WTC11 (cell line): ENCODE measurements around the gene SLC25A46. TPM values are rescaled to one million over a fixed set of nuclear protein-coding genes. Genes with fewer than 3 reads are reported as not detected.
"Not testable (repeated sequence)": the region's sequence is repeated elsewhere in the genome, so short reads cannot be mapped to it uniquely, and the experiment has no call there.

ENCODE experiments used
- ATAC-seq: fragments of 200-7000 bp; cut with Tn5 transposase; 2 replicates; pipeline ENCODE4 v1.10.0; 2021; ENCODE audit warnings: mild to moderate bottlenecking, moderate library complexity
- CTCF ChIA-PET: fragments of 300-600 bp; sonication (Branson Sonifier 250); formaldehyde crosslinking; loops from one replicate; lab custom pipeline; 2021; ENCODE audit warnings: antibody characterized with exemption; lab: Charles Lee
- POLR2A ChIA-PET: fragments of 350-600 bp; sonication (Branson Sonifier 250); formaldehyde crosslinking; loops from one replicate; lab custom pipeline; 2021; ENCODE audit warnings: antibody characterized with exemption; lab: Charles Lee
- DNase-seq: peaks from one replicate; pipeline ENCODE4 v3.0.0; 2021; ENCODE audit warnings: low spot score
- H3K27ac Mint-ChIP-seq: 2 replicates; pipeline ENCODE4 v1.8.0; 2021; ENCODE audit warnings: mixed read lengths
- H3K27me3 Mint-ChIP-seq: 2 replicates; pipeline ENCODE4 v1.8.0; 2021; ENCODE audit warnings: low read depth, mild to moderate bottlenecking, moderate library complexity, mixed read lengths
- H3K36me3 Mint-ChIP-seq: 2 replicates; pipeline ENCODE4 v1.8.0; 2021; ENCODE audit warnings: mixed read lengths
- H3K4me1 Mint-ChIP-seq: 2 replicates; pipeline ENCODE4 v1.8.0; 2022; ENCODE audit warnings: mixed read lengths
- H3K4me3 Mint-ChIP-seq: 2 replicates; pipeline ENCODE4 v1.8.0; 2021; ENCODE audit warnings: mild to moderate bottlenecking, moderate library complexity, mixed read lengths
- H3K9me3 Mint-ChIP-seq: 2 replicates; pipeline ENCODE4 v1.8.0; 2021; ENCODE audit warnings: mixed read lengths
- ATF1 ChIP-seq: sonication (generic); formaldehyde crosslinking; IDR thresholded peaks from 2 replicates; pipeline ENCODE4 v1.8.1; 2023; ENCODE audit warnings: mild to moderate bottlenecking, moderate library complexity, missing genetic modification reagents
- ATF2 ChIP-seq: sonication (generic); formaldehyde crosslinking; IDR thresholded peaks from 2 replicates; pipeline ENCODE4 v1.8.1; 2022; ENCODE audit warnings: low read depth, missing genetic modification reagents, borderline replicate concordance
- ATF3 ChIP-seq: sonication (generic); formaldehyde crosslinking; conservative IDR thresholded peaks from 2 replicates; pipeline ENCODE4 v1.8.1; 2022; ENCODE audit warnings: mild to moderate bottlenecking, missing genetic modification reagents
- ATF6 ChIP-seq: sonication (generic); formaldehyde crosslinking; IDR thresholded peaks from 2 replicates; pipeline ENCODE4 v1.8.1; 2023; ENCODE audit warnings: mild to moderate bottlenecking, missing genetic modification reagents
- CREB1 ChIP-seq: sonication (generic); formaldehyde crosslinking; IDR thresholded peaks from 2 replicates; pipeline ENCODE4 v1.8.0; 2023; ENCODE audit warnings: mild to moderate bottlenecking, missing genetic modification reagents
- EMX1 ChIP-seq: fragments of 250-450 bp; sonication (Bioruptor Pico); IDR thresholded peaks from 2 replicates; pipeline ENCODE4 v1.8.0; 2021; ENCODE audit warnings: mild to moderate bottlenecking
- ESRRA ChIP-seq: sonication (generic); formaldehyde crosslinking; IDR thresholded peaks from 2 replicates; pipeline ENCODE4 v1.8.1; 2022; ENCODE audit warnings: mild to moderate bottlenecking, missing genetic modification reagents, borderline replicate concordance
- FOXJ3 ChIP-seq: sonication (generic); formaldehyde crosslinking; IDR thresholded peaks from 2 replicates; pipeline ENCODE4 v1.9.0; 2021; ENCODE audit warnings: missing genetic modification reagents, mild to moderate bottlenecking, borderline replicate concordance
- HMGA2 ChIP-seq: fragments of 250-450 bp; sonication (Bioruptor Pico); IDR thresholded peaks from 2 replicates; pipeline ENCODE4 v1.4.0; 2021; ENCODE audit warnings: mild to moderate bottlenecking, moderate library complexity
- HMGXB4 ChIP-seq: sonication (generic); formaldehyde crosslinking; IDR thresholded peaks from 2 replicates; pipeline ENCODE4 v1.8.1; 2023; ENCODE audit warnings: mild to moderate bottlenecking, moderate library complexity, missing genetic modification reagents
- IRF1 ChIP-seq: sonication (generic); formaldehyde crosslinking; IDR thresholded peaks from 2 replicates; pipeline ENCODE4 v1.8.0; 2023; ENCODE audit warnings: missing genetic modification reagents
- JAZF1 ChIP-seq: fragments of 250-450 bp; sonication (Bioruptor Pico); IDR thresholded peaks from 2 replicates; pipeline ENCODE4 v1.9.0; 2021; ENCODE audit warnings: moderate library complexity, mild to moderate bottlenecking, inconsistent platforms
- NR1H2 ChIP-seq: sonication (generic); formaldehyde crosslinking; IDR thresholded peaks from 2 replicates; pipeline ENCODE4 v1.9.0; 2021; ENCODE audit warnings: mild to moderate bottlenecking, moderate library complexity, missing genetic modification reagents
- SMAD3 ChIP-seq: sonication (generic); formaldehyde crosslinking; IDR thresholded peaks from 2 replicates; pipeline ENCODE4 v1.8.0; 2022; ENCODE audit warnings: missing genetic modification reagents, mild to moderate bottlenecking, borderline replicate concordance
- SP1 ChIP-seq: sonication (generic); formaldehyde crosslinking; conservative IDR thresholded peaks from 2 replicates; pipeline ENCODE4 v1.8.1; 2022; ENCODE audit warnings: missing genetic modification reagents
- TEAD1 ChIP-seq: sonication (generic); formaldehyde crosslinking; IDR thresholded peaks from 2 replicates; pipeline ENCODE4 v1.8.0; 2022; ENCODE audit warnings: mild to moderate bottlenecking, missing genetic modification reagents
- TP53 ChIP-seq: sonication (generic); formaldehyde crosslinking; IDR thresholded peaks from 2 replicates; pipeline ENCODE4 v1.8.1; 2023; ENCODE audit warnings: mild to moderate bottlenecking, missing genetic modification reagents
- USF1 ChIP-seq: sonication (generic); formaldehyde crosslinking; IDR thresholded peaks from 2 replicates; pipeline ENCODE4 v1.8.0; 2022; ENCODE audit warnings: mild to moderate bottlenecking, missing genetic modification reagents
- ZMAT4 ChIP-seq: fragments of 250-450 bp; sonication (Bioruptor Pico); IDR thresholded peaks from 2 replicates; pipeline ENCODE4 v1.9.0; 2021; ENCODE audit warnings: mild to moderate bottlenecking
- ZNF396 ChIP-seq: fragments of 250-450 bp; sonication (Bioruptor Pico); IDR thresholded peaks from 2 replicates; pipeline ENCODE4 v1.8.0; 2021; ENCODE audit warnings: mild to moderate bottlenecking, moderate library complexity, borderline replicate concordance
- total RNA-seq: library from RNA; stranded (reverse); gene quantifications from 3 replicates; pipeline ENCODE4 v1.2.3, GENCODE V29; 2021

SLC25A46 gene
- total RNA-seq, 1 experiment from 2014 or later = 19.2 TPM

- TF ChIP-seq ATF1 (CRISPR knock-in tag) = no peak
- no peak for TF ChIP-seq ATF2 (CRISPR knock-in tag)
- TF ChIP-seq TEAD1 (CRISPR knock-in tag) = peak; percentile 68; the same call in 1 of the 2 replicates
- no peak for TF ChIP-seq TP53 (CRISPR knock-in tag)
- TF ChIP-seq ATF3 = no peak
- TF ChIP-seq JAZF1 = no peak
- no peak for TF ChIP-seq HMGA2 (CRISPR knock-in tag)
- no peak for TF ChIP-seq IRF1 (CRISPR knock-in tag)
- TF ChIP-seq USF1 (CRISPR knock-in tag) = peak; percentile 96
- no peak for TF ChIP-seq EMX1 (CRISPR knock-in tag)
- no peak for TF ChIP-seq ATF6
- no peak for TF ChIP-seq FOXJ3
- no peak for TF ChIP-seq ZMAT4 (CRISPR knock-in tag)
- no peak for TF ChIP-seq NR1H2
These were observed at the start of gene SLC25A46 (continued) for GRCh38 chr5:110738812-110739651.

- POLR2A ChIA-PET, H3K27ac Mint-ChIP-seq, ATAC-seq, DNase-seq, H3K4me3 Mint-ChIP-seq, H3K27me3 Mint-ChIP-seq, CTCF ChIA-PET, H3K36me3 Mint-ChIP-seq: not testable (repeated sequence)
- Mint-ChIP-seq H3K9me3 (peaks cover 14% of the 10 kb centered on the region), H3K4me1 (peaks cover 15% of the 10 kb centered on the region)
These were observed 48.2 kb upstream of the SLC25A46 start for GRCh38 chr5:110690587-110690986.

GRCh38 chr5:110692669-110693068 lies 46.1 kb upstream of the SLC25A46 start:
- H3K4me1 Mint-ChIP-seq = peaks cover 15% of the 10 kb centered on the region
- H3K27me3 Mint-ChIP-seq, H3K4me3 Mint-ChIP-seq, H3K36me3 Mint-ChIP-seq, H3K27ac Mint-ChIP-seq, POLR2A ChIA-PET, ATAC-seq: not testable (repeated sequence)
- peak; percentile 47 for DNase-seq
- CTCF ChIA-PET = interaction anchor here (1.0 to 1.1 kb wide), 2 partner anchors 10 to 31 kb away, joined by 3 to 5 read pairs; no protein-coding TSS in a partner anchor
- peaks cover 14% of the 10 kb centered on the region for H3K9me3 Mint-ChIP-seq

GRCh38 chr5:110702300-110702699 lies 36.5 kb upstream of the SLC25A46 start:
- ATAC-seq (no peak), DNase-seq (no peak)
- H3K27ac Mint-ChIP-seq = no peak overlapping the region
- H3K27me3 Mint-ChIP-seq = peaks cover 5% of the 10 kb centered on the region; the same call in 1 of the 2 replicates
- ChIA-PET CTCF (no interaction called here), POLR2A (no interaction called here)
- H3K9me3 Mint-ChIP-seq = no peaks in the 10 kb centered on the region
- H3K4me3 Mint-ChIP-seq = no peak overlapping the region
- H3K36me3 Mint-ChIP-seq = no peaks in the 10 kb centered on the region
- H3K4me1 Mint-ChIP-seq = no peaks in the 10 kb centered on the region
- TF ChIP-seq FOXJ3 (no peak), SP1 (CRISPR knock-in tag) (no peak), ATF2 (CRISPR knock-in tag) (no peak), ESRRA (CRISPR knock-in tag) (no peak), HMGXB4 (CRISPR knock-in tag) (no peak), SMAD3 (CRISPR knock-in tag) (no peak), ZNF396 (CRISPR knock-in tag) (no peak), CREB1 (CRISPR knock-in tag) (no peak)
